Tibial artery (tissue), 4 donors: Measurements from ENCODE around the gene MYLK.

Experiments used
- DNase-seq, 2 donors: peaks; one replicate each; pipeline ENCODE4 v3.0.0-alpha.2; 2019
- H3K27ac ChIP-seq, 2 donors: fragments of 200-600 bp; sonication (generic) in 1 of 2; 1 replicate in 1 of 2; 2 replicates in 1 of 2; pipeline ENCODE4 v1.5.1; 2018 to 2019; ENCODE audit warnings: mild to moderate bottlenecking in 1 of 2
- H3K27me3 ChIP-seq, 2 donors: fragments of 200-600 bp; sonication (generic) in 1 of 2; one replicate each; pipeline versions ENCODE4 v1.5.1 to v1.6.0; 2016 to 2019
- H3K36me3 ChIP-seq, 3 donors: fragments of 200-600 bp; sonication (generic) in 2 of 3; one replicate each; pipeline ENCODE4 v1.5.1; 2016 to 2019; ENCODE audit warnings: mild to moderate bottlenecking in 2 of 3
- H3K4me1 ChIP-seq, 4 donors: fragments of 200-600 bp; sonication (generic) in 2 of 4; 1 replicate in 3 of 4; 2 replicates in 1 of 4; pipeline ENCODE4 v1.5.1; 2016 to 2019
- H3K4me3 ChIP-seq, 2 donors: fragments of 200-600 bp; sonication (generic) in 1 of 2; 1 replicate in 1 of 2; 2 replicates in 1 of 2; pipeline ENCODE4 v1.5.1; 2018 to 2019; ENCODE audit warnings: mild to moderate bottlenecking in 2 of 2
- H3K9me3 ChIP-seq, 3 donors: fragments of 200-600 bp; sonication (generic) in 1 of 3; one replicate each; pipeline ENCODE4 v1.5.1; 2016 to 2019
- CTCF ChIP-seq, 2 experiments: fragments of 200-600 bp in 1 of 2; fragments of 450-650 bp in 1 of 2; IDR thresholded peaks; one replicate each; pipeline ENCODE4 v1.5.1; 2017 to 2019; ENCODE audit warnings: antibody characterized with exemption in 2 of 2, mild to moderate bottlenecking in 1 of 2, moderate library complexity in 1 of 2
- intact Hi-C: fragments of 100-400 bp; cut with DNase I; formaldehyde crosslinking; loops from one replicate; pipeline ENCODE4 v1.15.0; 2023; ENCODE audit warnings: low total_unique reads

The MYLK gene

GRCh38 chr3:123626881-123627280, 257.3 kb downstream of the MYLK start:
- intact Hi-C loops, result no loop called here
- DNase-seq, result no peak
- no peaks in the 10 kb centered on the region for H3K27me3 ChIP-seq
- peaks cover 83 to 100% (median 89%) of the 10 kb centered on the region in 3 donors for H3K36me3 ChIP-seq
- H3K9me3 ChIP-seq, result no peaks in the 10 kb centered on the region
- H3K4me1 ChIP-seq, result peaks cover 3 to 58% (median 21%) of the 10 kb centered on the region in 4 donors
- H3K4me3 ChIP-seq, result no peak overlapping the region
- no peak overlapping the region for H3K27ac ChIP-seq
- TF ChIP-seq CTCF (IDR thresholded peaks at IDR 0.05), result no peak

- Histone ChIP-seq H3K4me3 (no peak overlapping the region), H3K27ac (peak overlapping the region; percentile 28 to 80), H3K36me3 (peaks cover 69 to 82% (median 75%) of the 10 kb centered on the region in 3 donors), H3K4me1 (peaks cover 3 to 61% (median 37%) of the 10 kb centered on the region in 4 donors), H3K9me3 (no peaks in the 10 kb centered on the region), H3K27me3 (no peaks in the 10 kb centered on the region)
- no peak for DNase-seq
- TF ChIP-seq CTCF (IDR thresholded peaks at IDR 0.05), result no peak
- intact Hi-C loops, result no loop called here
Measured at GRCh38 chr3:123624302-123624701, 259.8 kb downstream of the MYLK start.

- intact Hi-C loops, result no loop called here
- no peak for TF ChIP-seq CTCF (IDR thresholded peaks at IDR 0.05)
- Histone ChIP-seq H3K9me3 (no peaks in the 10 kb centered on the region), H3K36me3 (peaks cover 60 to 74% (median 66%) of the 10 kb centered on the region in 3 donors), H3K4me3 (no peak overlapping the region), H3K27ac (peak overlapping the region; percentile 23 to 80), H3K4me1 (peaks cover 0 to 61% (median 37%) of the 10 kb centered on the region in 4 donors), H3K27me3 (no peaks in the 10 kb centered on the region)
- no peak for DNase-seq
Measured at GRCh38 chr3:123623346-123623880, 260.7 kb downstream of the MYLK start.

- Histone ChIP-seq H3K4me1 (peaks cover 0 to 63% (median 43%) of the 10 kb centered on the region in 4 donors), H3K36me3 (peaks cover 54 to 74% (median 66%) of the 10 kb centered on the region in 3 donors), H3K27me3 (no peaks in the 10 kb centered on the region), H3K4me3 (no peak overlapping the region), H3K27ac (peak overlapping the region; percentile 23 to 80), H3K9me3 (no peaks in the 10 kb centered on the region)
- intact Hi-C loops, result no loop called here
- DNase-seq, result no peak
- no peak for TF ChIP-seq CTCF (IDR thresholded peaks at IDR 0.05)
Measured at GRCh38 chr3:123622766-123623165, 261.4 kb downstream of the MYLK start.

- TF ChIP-seq CTCF (IDR thresholded peaks at IDR 0.05), result no peak
- intact Hi-C loops, result no loop called here
- no peak overlapping the region for H3K4me3 ChIP-seq
- peaks cover 0 to 72% (median 52%) of the 10 kb centered on the region in 4 donors for H3K4me1 ChIP-seq
- no peaks in the 10 kb centered on the region for H3K27me3 ChIP-seq
- no peak for DNase-seq
- peak overlapping the region; percentile 67 to 80 for H3K27ac ChIP-seq
- no peaks in the 10 kb centered on the region for H3K9me3 ChIP-seq
- peaks cover 48 to 70% (median 59%) of the 10 kb centered on the region in 3 donors for H3K36me3 ChIP-seq
Measured at GRCh38 chr3:123621850-123622189, 262.3 kb downstream of the MYLK start.
